Hippocampal formation (tissue), 2 donors: Measurements from ENCODE around the gene PDHX.

ENCODE experiments used
- DNase-seq, 2 donors: peaks; one replicate each; lab custom pipeline; 2025; lab: John Stamatoyannopoulos, UW

PDHX gene

GRCh38 chr11:34957206-34957605 is 40.8 kb downstream of the PDHX start:
- DNase-seq, result no peak

- DNase-seq, result no peak
Measured at GRCh38 chr11:34957606-34958005, 41.2 kb downstream of the PDHX start.

GRCh38 chr11:34959770-34960169 is 43.4 kb downstream of the PDHX start:
- DNase-seq, result no peak

GRCh38 chr11:34960277-34960676 is 43.9 kb downstream of the PDHX start:
- peak in 1 of 2 donors; percentile 13 for DNase-seq

- DNase-seq, result no peak
Measured at GRCh38 chr11:34962034-34962433, 45.6 kb downstream of the PDHX start.

GRCh38 chr11:34963351-34963750 is 46.9 kb downstream of the PDHX start:
- DNase-seq, result no peak

- DNase-seq, result no peak
Measured at GRCh38 chr11:34964610-34965331, 48.4 kb downstream of the PDHX start.

GRCh38 chr11:34968862-34969261 is 52.4 kb downstream of the PDHX start:
- DNase-seq, result no peak

GRCh38 chr11:34970033-34970432 is 53.6 kb downstream of the PDHX start:
- no peak for DNase-seq

- DNase-seq, result no peak
Measured at GRCh38 chr11:34970480-34970879, 54.1 kb downstream of the PDHX start.

GRCh38 chr11:34971928-34972327 is 55.5 kb downstream of the PDHX start:
- DNase-seq, result no peak

- DNase-seq, result no peak
Measured at GRCh38 chr11:34972366-34972765, 55.9 kb downstream of the PDHX start.

GRCh38 chr11:34972892-34973291 is 56.5 kb downstream of the PDHX start:
- DNase-seq, result no peak

GRCh38 chr11:34975482-34975881 is 59.1 kb downstream of the PDHX start:
- DNase-seq, result no peak

GRCh38 chr11:34976496-34977088 is 60.2 kb downstream of the PDHX start:
- DNase-seq, result no peak

- DNase-seq, result no peak
Measured at GRCh38 chr11:34977089-34977912, 60.9 kb downstream of the PDHX start.

GRCh38 chr11:34978236-34979191 is 62.1 kb downstream of the PDHX start:
- no peak for DNase-seq

GRCh38 chr11:34984514-34984913 is 68.1 kb downstream of the PDHX start:
- no peak for DNase-seq

GRCh38 chr11:34986883-34987520 is 70.6 kb downstream of the PDHX start:
- no peak for DNase-seq

GRCh38 chr11:34987617-34988016 is 71.2 kb downstream of the PDHX start:
- DNase-seq, result no peak
